A549 (cell line): Measurements from ENCODE around the gene GNB5.

Source experiments
- CTCF ChIP-seq: fragments of >200 bp; sonication (Bioruptor Twin); formaldehyde crosslinking; IDR thresholded peaks from 3 replicates; pipeline ENCODE4 v1.5.1; 2016
- USF2 ChIP-seq: fragments of 450-650 bp; IDR thresholded peaks from 2 replicates; pipeline ENCODE4 v1.6.1; 2014; ENCODE audit warnings: antibody characterized with exemption

DNA sequence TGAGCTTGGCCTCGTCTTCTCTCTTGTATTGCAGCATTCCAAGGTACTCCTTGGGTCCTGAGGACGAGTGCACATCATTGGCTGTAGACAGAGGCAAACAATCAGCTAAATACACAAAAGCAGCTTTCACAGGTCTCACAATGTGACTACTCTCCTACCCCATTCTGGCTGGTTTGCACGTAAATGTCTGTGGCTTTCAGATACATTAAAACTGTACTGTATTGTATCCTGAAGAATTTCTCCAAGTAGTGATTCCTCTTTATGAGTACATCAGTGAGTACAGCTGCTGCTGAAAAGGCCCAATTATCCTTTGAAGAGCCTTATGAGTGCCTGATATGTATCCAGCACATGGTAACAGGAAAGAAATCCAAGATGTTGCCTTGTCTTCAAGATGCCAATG, 22.0 kb upstream of the GNB5 start:
- TF ChIP-seq USF2: no peak
- TF ChIP-seq CTCF: no peak
